Retinal pigment epithelial cell (primary cell): ENCODE data around the gene ZNF416.

ENCODE experiments used
- DNase-seq: peaks from one replicate; pipeline ENCODE4 v3.0.0-alpha.2; 2010; ENCODE audit warnings: low read depth
- H3K4me3 ChIP-seq: 2 replicates; pipeline ENCODE4 v1.5.1; 2011; ENCODE audit warnings: mild to moderate bottlenecking, low read length, control low read depth, moderate library complexity
- TF ChIP-seq, protein P1 (sequence below): conservative IDR thresholded peaks from 2 replicates; pipeline ENCODE4 v1.5.1; 2011; ENCODE audit warnings: low read depth, low read length, control low read depth, inconsistent platforms

Gene ZNF416

DNA sequence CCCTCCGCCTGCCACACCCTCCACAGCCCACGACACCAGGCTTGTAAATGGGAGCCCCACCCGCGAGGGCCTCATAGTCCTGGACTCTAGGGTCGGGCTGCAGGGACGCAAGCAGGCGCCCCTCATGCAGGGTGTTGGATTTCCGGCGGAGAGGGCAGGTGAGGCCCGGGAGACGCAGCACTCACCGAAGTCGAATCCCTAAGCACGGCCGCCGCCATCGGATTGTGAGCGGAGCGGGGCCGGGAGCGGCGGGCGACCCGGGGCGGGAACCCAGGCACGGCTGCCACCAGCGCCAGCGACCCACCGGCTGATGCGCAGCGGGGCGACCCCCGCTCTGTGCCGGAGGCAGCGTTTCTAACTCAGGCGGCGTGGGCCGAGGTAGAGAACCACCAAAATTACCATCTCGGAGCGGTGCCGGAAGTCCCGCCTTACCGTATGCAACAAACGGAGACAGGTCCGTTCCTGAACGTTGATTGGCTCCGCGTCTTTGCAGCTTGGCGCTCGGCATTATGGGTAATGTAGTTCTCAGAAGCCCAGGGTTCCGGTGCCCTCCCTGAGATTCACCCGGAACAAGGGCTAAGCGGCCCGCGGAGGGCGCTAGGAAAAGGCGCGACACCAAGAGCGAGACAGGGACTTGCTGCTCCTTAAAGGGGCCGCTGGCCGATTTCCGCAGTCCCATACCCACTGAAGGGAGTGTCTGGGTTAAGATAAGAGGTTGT is at the start of gene ZNF416:
ZNF416 (minus strand) TSS at position 425 of the 719 bp plus-strand sequence; CDS start at position 218, 207 bp downstream.
- H3K4me3 ChIP-seq, result peak within 1 kb of the TSS; percentile 75
- TF ChIP-seq, protein P1, sequence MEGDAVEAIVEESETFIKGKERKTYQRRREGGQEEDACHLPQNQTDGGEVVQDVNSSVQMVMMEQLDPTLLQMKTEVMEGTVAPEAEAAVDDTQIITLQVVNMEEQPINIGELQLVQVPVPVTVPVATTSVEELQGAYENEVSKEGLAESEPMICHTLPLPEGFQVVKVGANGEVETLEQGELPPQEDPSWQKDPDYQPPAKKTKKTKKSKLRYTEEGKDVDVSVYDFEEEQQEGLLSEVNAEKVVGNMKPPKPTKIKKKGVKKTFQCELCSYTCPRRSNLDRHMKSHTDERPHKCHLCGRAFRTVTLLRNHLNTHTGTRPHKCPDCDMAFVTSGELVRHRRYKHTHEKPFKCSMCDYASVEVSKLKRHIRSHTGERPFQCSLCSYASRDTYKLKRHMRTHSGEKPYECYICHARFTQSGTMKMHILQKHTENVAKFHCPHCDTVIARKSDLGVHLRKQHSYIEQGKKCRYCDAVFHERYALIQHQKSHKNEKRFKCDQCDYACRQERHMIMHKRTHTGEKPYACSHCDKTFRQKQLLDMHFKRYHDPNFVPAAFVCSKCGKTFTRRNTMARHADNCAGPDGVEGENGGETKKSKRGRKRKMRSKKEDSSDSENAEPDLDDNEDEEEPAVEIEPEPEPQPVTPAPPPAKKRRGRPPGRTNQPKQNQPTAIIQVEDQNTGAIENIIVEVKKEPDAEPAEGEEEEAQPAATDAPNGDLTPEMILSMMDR, result peak; percentile 22
- peak; percentile 92 for DNase-seq

DNA sequence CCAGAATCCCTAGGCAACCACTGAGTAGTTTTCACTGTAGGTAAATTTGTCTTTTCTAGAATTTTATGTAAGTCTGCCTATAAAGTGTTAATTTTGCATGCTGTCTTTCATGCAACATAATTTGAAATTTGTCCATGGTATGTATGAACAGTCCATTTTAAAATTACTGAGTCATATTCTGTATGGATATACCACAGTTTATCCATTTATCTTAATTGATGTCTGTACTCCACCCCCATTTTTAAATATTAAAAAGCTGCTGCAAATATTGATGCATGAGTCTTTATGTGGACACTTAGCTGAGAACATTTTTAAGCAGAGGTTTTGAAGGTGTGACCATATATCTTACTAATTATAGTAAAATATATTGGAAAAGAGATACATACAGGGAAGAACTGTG is 44.4 kb upstream of the ZNF416 start:
- DNase-seq, result no peak
- H3K4me3 ChIP-seq, result no peak overlapping the region
- TF ChIP-seq, protein P1, result no peak

DNA sequence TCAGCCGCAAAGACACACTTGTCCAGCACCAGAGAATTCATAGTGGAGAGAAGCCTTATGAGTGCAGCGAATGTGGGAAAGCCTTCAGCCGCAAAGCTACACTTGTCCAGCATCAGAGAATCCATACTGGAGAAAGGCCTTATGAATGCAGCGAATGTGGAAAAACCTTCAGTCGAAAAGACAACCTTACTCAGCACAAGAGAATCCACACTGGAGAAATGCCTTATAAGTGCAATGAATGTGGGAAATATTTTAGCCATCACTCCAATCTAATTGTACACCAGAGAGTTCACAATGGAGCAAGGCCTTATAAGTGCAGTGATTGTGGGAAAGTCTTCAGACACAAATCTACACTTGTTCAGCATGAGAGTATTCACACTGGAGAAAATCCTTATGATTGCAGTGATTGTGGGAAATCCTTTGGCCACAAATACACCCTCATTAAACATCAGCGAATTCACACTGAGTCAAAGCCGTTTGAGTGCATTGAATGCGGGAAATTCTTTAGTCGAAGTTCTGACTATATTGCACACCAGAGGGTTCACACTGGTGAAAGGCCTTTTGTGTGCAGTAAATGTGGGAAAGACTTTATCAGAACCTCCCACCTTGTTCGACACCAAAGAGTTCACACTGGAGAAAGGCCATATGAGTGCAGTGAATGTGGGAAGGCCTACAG is 42.1 kb upstream of the ZNF416 start:
- DNase-seq, result no peak
- no peak overlapping the region for H3K4me3 ChIP-seq
- TF ChIP-seq, protein P1, result no peak

DNA sequence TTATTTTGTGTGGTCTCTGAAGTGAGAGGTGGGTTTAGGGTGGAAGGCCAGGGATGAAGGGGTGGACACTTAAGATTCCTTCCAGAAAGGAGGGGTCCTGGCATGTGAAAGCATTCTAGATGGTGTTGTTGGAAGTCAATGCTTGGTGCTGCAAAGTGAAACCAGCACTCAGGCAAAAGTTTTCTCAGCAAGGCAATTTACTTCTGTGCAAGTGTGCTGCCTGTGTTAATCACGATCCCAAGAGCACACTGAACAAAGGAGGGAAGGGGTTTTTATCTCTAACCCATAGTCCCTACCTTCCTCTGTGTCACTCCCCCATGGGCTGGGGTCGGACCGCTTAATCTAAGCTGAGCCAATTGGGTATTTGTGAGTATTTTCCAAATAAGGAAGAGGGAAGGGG is 36.6 kb upstream of the ZNF416 start:
- no peak for DNase-seq
- peak overlapping the region; percentile 91 for H3K4me3 ChIP-seq
- TF ChIP-seq, protein P1, result no peak

DNA sequence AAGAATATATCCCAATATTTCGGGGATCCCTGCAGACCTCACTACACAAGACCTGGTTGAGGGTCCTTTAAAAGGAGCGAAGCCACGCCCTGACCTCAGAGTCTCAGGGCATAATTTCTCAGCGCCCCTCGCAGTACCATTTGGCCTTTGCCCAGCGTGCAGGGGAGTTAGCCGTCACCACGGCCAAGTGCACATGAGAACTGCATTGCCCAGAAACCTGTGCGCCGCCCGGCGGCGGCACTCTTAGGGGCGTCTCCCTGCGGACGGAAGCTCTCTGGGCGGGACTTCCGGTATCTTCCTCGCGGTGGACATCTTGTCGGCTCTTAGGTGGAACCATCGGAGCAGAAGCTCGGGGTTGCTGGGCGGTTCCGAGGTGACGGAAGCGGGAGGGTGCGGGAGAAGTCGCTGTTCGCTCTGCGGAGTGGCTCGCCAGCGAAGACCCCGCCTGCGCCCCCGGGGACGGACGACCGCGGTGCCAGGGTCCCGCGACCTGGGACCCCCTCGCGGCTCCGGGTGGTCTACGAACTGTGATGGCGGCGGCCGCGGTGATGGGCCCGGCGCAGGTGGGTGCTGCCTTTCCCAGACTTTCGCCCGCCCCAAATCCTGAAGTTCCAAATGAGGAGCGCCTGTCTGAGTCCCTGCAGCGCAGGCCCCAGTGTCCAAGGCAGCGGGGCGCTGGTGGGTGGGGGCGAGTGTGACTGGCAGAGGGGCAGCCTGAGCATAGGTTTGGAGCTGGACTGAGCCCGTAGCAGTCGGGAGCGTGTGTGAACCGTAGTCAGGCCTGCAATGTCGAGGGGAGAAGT is 35.4 kb upstream of the ZNF416 start, which contains the start of gene ZNF134:
ZNF134 (plus strand) TSS at position 302 of the 803 bp plus-strand sequence. CDS start 5,227 bp downstream, outside the sequence.
- peak within 1 kb of the TSS; percentile 91 for H3K4me3 ChIP-seq
- TF ChIP-seq, protein P1, result peak; percentile 28
- DNase-seq, result peak; percentile 69

DNA sequence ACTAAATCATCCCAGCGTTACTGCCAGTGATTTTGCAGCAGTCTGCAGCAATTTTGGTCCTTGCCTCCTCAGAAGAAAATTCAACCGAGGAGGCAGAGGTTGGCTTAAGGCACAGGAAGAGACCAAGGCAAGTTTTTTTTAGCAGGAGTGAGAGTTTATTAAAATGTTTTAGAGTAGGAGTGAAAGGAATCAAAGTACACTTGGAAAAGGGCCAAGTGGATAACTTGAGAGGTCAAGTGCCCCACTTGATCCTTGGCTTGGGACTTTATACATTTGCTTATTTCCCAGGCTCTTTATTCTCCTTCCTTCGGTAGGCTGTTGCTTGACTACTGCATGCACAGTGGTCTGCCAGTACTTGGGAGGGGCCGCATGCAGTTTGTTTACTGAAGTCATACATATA is 32.4 kb upstream of the ZNF416 start:
- H3K4me3 ChIP-seq, result no peak overlapping the region
- TF ChIP-seq, protein P1, result no peak
- no peak for DNase-seq
